GM21737 (cell line): ENCODE measurements around the gene LRRC51.
"Not testable (repeated sequence)": the region's sequence is repeated elsewhere in the genome, so short reads cannot be mapped to it uniquely, and the experiment has no call there.

ENCODE experiments used
- ATAC-seq: cut with Tn5 transposase; IDR thresholded peaks from one replicate; pipeline ENCODE4 v1.9.1; 2021; ENCODE audit warnings: mild to moderate bottlenecking, moderate library complexity; ENCODE audit not compliant: unreplicated experiment

Gene LRRC51

GRCh38 chr11:72136684-72137262 is 56.1 kb downstream of the LRRC51 start:
- ATAC-seq: no peak

- no peak for ATAC-seq
These were observed 58.3 kb downstream of the LRRC51 start for GRCh38 chr11:72138821-72139390.

- ATAC-seq: no peak
These were observed 58.9 kb downstream of the LRRC51 start for GRCh38 chr11:72139500-72139899.

GRCh38 chr11:72140661-72141060 is 60.0 kb downstream of the LRRC51 start:
- no peak for ATAC-seq

- no peak for ATAC-seq
These were observed 60.4 kb downstream of the LRRC51 start for GRCh38 chr11:72141066-72141465.

GRCh38 chr11:72142086-72142485 is 61.4 kb downstream of the LRRC51 start:
- not testable (repeated sequence) for ATAC-seq

GRCh38 chr11:72142543-72142942 is 61.9 kb downstream of the LRRC51 start:
- ATAC-seq: not testable (repeated sequence)

- no peak for ATAC-seq
These were observed 64.3 kb downstream of the LRRC51 start for GRCh38 chr11:72144807-72145565.
